H1 (cell line): ENCODE measurements around the gene DSCAM. TPM values are rescaled to one million over a fixed set of nuclear protein-coding genes. Genes with fewer than 3 reads are reported as not detected.
"Not testable (repeated sequence)": the region's sequence is repeated elsewhere in the genome, so short reads cannot be mapped to it uniquely, and the experiment has no call there.

ENCODE experiments used
- CTCF ChIA-PET: fragments of 300-600 bp; sonication (Branson Sonifier 250); formaldehyde crosslinking; loops from one replicate; lab custom pipeline; 2021; ENCODE audit not compliant: partially characterized antibody; lab: Charles Lee
- POLR2A ChIA-PET: fragments of 300-600 bp; sonication (Branson Sonifier 250); formaldehyde crosslinking; loops from one replicate; lab custom pipeline; 2021; ENCODE audit warnings: inconsistent platforms; ENCODE audit not compliant: partially characterized antibody; lab: Charles Lee
- DNase-seq, 2 experiments: peaks; one replicate each; pipeline versions ENCODE4 v3.0.0 to v3.0.0-alpha.2; 2010 to 2022; ENCODE audit warnings: low spot score in 2 of 2, low read depth in 1 of 2, mixed read lengths in 1 of 2
- FAIRE-seq: peaks from 2 replicates; lab custom pipeline; 2011; peaks lifted over from hg19 to GRCh38; lab: Jason Lieb, UNC
- H2AFZ ChIP-seq: 2 replicates; pipeline ENCODE4 v1.8.1; 2012; ENCODE audit warnings: low read length, inconsistent platforms
- H2AK5ac ChIP-seq: 2 replicates; pipeline ENCODE4 v1.6.1; 2013; ENCODE audit warnings: low read depth, low read length
- H2BK120ac ChIP-seq: replicated peaks from 2 replicates; pipeline ENCODE3; 2013; ENCODE audit warnings: low read depth, low read length, inconsistent platforms
- H2BK12ac ChIP-seq: 2 replicates; pipeline ENCODE4 v1.6.1; 2013; ENCODE audit warnings: low read depth, low read length
- H2BK15ac ChIP-seq: 2 replicates; pipeline ENCODE4 v1.6.1; 2013; ENCODE audit warnings: low read length
- H2BK20ac ChIP-seq: 2 replicates; pipeline ENCODE4 v1.6.1; 2013; ENCODE audit warnings: low read length
- H2BK5ac ChIP-seq: 2 replicates; pipeline ENCODE4 v1.6.1; 2013; ENCODE audit warnings: low read depth, low read length
- H3K14ac ChIP-seq: 2 replicates; pipeline ENCODE4 v1.6.1; 2013; ENCODE audit warnings: inconsistent platforms; ENCODE audit not compliant: insufficient read length
- H3K18ac ChIP-seq: 2 replicates; pipeline ENCODE4 v1.6.1; 2013; ENCODE audit warnings: low read length; ENCODE audit errors: extremely low read depth
- H3K23ac ChIP-seq: 2 replicates; pipeline ENCODE4 v1.6.1; 2013; ENCODE audit warnings: inconsistent platforms; ENCODE audit not compliant: insufficient read length
- H3K23me2 ChIP-seq: 2 replicates; pipeline ENCODE4 v1.6.1; 2013; ENCODE audit warnings: low read depth, low read length
- H3K27ac ChIP-seq: 2 replicates; pipeline ENCODE4 v1.6.1; 2011; ENCODE audit warnings: low read depth, low read length, inconsistent platforms
- H3K27me3 ChIP-seq, 4 experiments: replicated peaks in 1 of 4; 1 replicate in 1 of 4; 2 replicates in 3 of 4; pipeline versions ENCODE4 v1.6.1 to v1.8.1; 2011 to 2013; ENCODE audit warnings: low read length in 3 of 4, mild to moderate bottlenecking in 3 of 4, inconsistent platforms in 2 of 4, mixed read lengths in 2 of 4, moderate library complexity in 1 of 4; ENCODE audit not compliant: control insufficient read depth in 3 of 4, insufficient read depth in 3 of 4; ENCODE audit errors: extremely low read depth in 1 of 4
- H3K36me3 ChIP-seq, 4 experiments: 2 replicates each; pipeline versions ENCODE4 v1.6.1 to v1.8.1; 2011 to 2013; ENCODE audit warnings: mild to moderate bottlenecking in 4 of 4, low read length in 3 of 4, moderate library complexity in 2 of 4, control low read depth in 1 of 4, inconsistent platforms in 1 of 4; ENCODE audit not compliant: insufficient read depth in 4 of 4, control insufficient read depth in 2 of 4
- H3K4ac ChIP-seq: replicated peaks from 2 replicates; pipeline ENCODE3; 2013; ENCODE audit warnings: low read length, low read depth, mixed read lengths, inconsistent platforms; ENCODE audit not compliant: insufficient read length
- H3K4me1 ChIP-seq, 4 experiments: replicated peaks in 1 of 4; 1 replicate in 1 of 4; 2 replicates in 3 of 4; pipeline versions ENCODE4 v1.6.1 to v1.8.1; 2011 to 2013; ENCODE audit warnings: low read length in 3 of 4, inconsistent platforms in 2 of 4, mixed read lengths in 1 of 4; ENCODE audit not compliant: insufficient read depth in 4 of 4, control insufficient read depth in 3 of 4
- H3K4me2 ChIP-seq, 2 experiments: 2 replicates each; pipeline versions ENCODE4 v1.6.1 to v1.8.1; 2011 to 2013; ENCODE audit warnings: low read depth in 2 of 2, low read length in 2 of 2, control low read depth in 1 of 2, inconsistent platforms in 1 of 2, mild to moderate bottlenecking in 1 of 2; ENCODE audit not compliant: insufficient read depth in 1 of 2
- H3K4me3 ChIP-seq, 4 experiments: fragments of 200-600, 300-600 bp in 1 of 4; sonication (generic), shearing (Covaris generic), sonication (Bioruptor Twin) in 1 of 4; 2 replicates each; pipeline versions ENCODE4 v1.5.1 to v1.8.1; 2011 to 2016; ENCODE audit warnings: low read length in 4 of 4, low read depth in 3 of 4, control low read depth in 2 of 4, inconsistent platforms in 2 of 4, mild to moderate bottlenecking in 2 of 4, mixed read lengths in 1 of 4, moderate library complexity in 1 of 4; ENCODE audit not compliant: insufficient read depth in 2 of 4; ENCODE audit errors: extremely low read depth in 1 of 4
- H3K56ac ChIP-seq: replicated peaks from 2 replicates; pipeline ENCODE3; 2013; ENCODE audit warnings: low read depth, mild to moderate bottlenecking, mixed read lengths, low read length, inconsistent platforms; ENCODE audit not compliant: insufficient read length
- H3K79me1 ChIP-seq: 2 replicates; pipeline ENCODE4 v1.6.1; 2013; ENCODE audit warnings: low read depth, low read length, control low read depth
- H3K79me2 ChIP-seq, 2 experiments: 2 replicates each; pipeline versions ENCODE4 v1.6.1 to v1.8.1; 2012 to 2013; ENCODE audit warnings: low read length in 2 of 2, mild to moderate bottlenecking in 2 of 2, inconsistent platforms in 1 of 2; ENCODE audit not compliant: insufficient read depth in 2 of 2, control insufficient read depth in 1 of 2
- H3K9ac ChIP-seq, 4 experiments: replicated peaks in 1 of 4; 1 replicate in 1 of 4; 2 replicates in 3 of 4; pipeline versions ENCODE4 v1.6.1 to v1.8.1; 2011 to 2013; ENCODE audit warnings: low read depth in 3 of 4, low read length in 3 of 4, control low read depth in 2 of 4, mild to moderate bottlenecking in 2 of 4, moderate library complexity in 2 of 4, inconsistent platforms in 1 of 4; ENCODE audit errors: extremely low read depth in 1 of 4
- H3K9me3 ChIP-seq, 2 experiments: 2 replicates each; pipeline versions ENCODE4 v1.6.1 to v1.8.1; 2012 to 2013; ENCODE audit warnings: mild to moderate bottlenecking in 2 of 2, moderate library complexity in 2 of 2, control low read depth in 1 of 2, inconsistent platforms in 1 of 2, low read depth in 1 of 2, low read length in 1 of 2, mixed read lengths in 1 of 2; ENCODE audit not compliant: insufficient read depth in 2 of 2
- H4K20me1 ChIP-seq, 2 experiments: replicated peaks in 1 of 2; 2 replicates each; pipeline versions ENCODE3 to v1.8.1; 2011 to 2013; ENCODE audit warnings: inconsistent platforms in 2 of 2, low read length in 2 of 2, mild to moderate bottlenecking in 1 of 2; ENCODE audit not compliant: insufficient read depth in 2 of 2, control insufficient read depth in 1 of 2
- H4K5ac ChIP-seq: 2 replicates; pipeline ENCODE4 v1.6.1; 2013; ENCODE audit warnings: low read length, low read depth, mixed read lengths, inconsistent platforms; ENCODE audit not compliant: insufficient read length
- H4K8ac ChIP-seq: 2 replicates; pipeline ENCODE4 v1.8.0; 2013; ENCODE audit warnings: mild to moderate bottlenecking, moderate library complexity, low read length, inconsistent platforms; ENCODE audit not compliant: insufficient read depth; ENCODE audit errors: extremely low read depth
- H4K91ac ChIP-seq: replicated peaks from 2 replicates; pipeline ENCODE3; 2013; ENCODE audit warnings: low read length, mixed read lengths, inconsistent platforms; ENCODE audit not compliant: insufficient read length
- whole genome bisulfite sequencing, 2 experiments: shearing (Covaris generic) in 1 of 2; methylation state at CpG; one replicate each; pipeline versions ENCODE4 v1.1.6 to v1.1.7; 2013 to 2015; ENCODE audit warnings: low lambda C conversion rate in 2 of 2, mixed read lengths in 2 of 2, inconsistent platforms in 1 of 2, low coverage in 1 of 2, missing lambda C conversion rate in 1 of 2; ENCODE audit not compliant: insufficient replicate concordance in 2 of 2, insufficient coverage in 1 of 2, insufficient read length in 1 of 2; ENCODE audit errors: extremely low coverage in 1 of 2, missing lambda C conversion rate in 1 of 2; 5-methylcytosine and 5-hydroxymethylcytosine counted together
- polyA plus RNA-seq, 7 experiments: library from polyadenylated mRNA; depleted of rRNA in 3 of 7; stranded (reverse) in 5 of 7; unstranded in 2 of 7; fragments of >200 nt in 5 of 7; fragments of 200-250 nt in 2 of 7; gene quantifications; 1 replicate in 5 of 7; 2 replicates in 1 of 7; 4 replicates in 1 of 7; pipeline versions ENCODE4 v1.2.1 to v1.2.3, GENCODE V29; 2011 to 2013; ENCODE audit warnings: missing spikeins in 2 of 7, mixed read lengths in 2 of 7
- total RNA-seq: library from RNA; stranded (reverse); fragmentation: NEBNext Ultra II Directional; extraction: Animal tissue kit (Norgen Biotek cat#: 25700); gene quantifications from 2 replicates; pipeline ENCODE4 v1.2.1, GENCODE V29; 2021

DSCAM gene
- total and polyA plus RNA-seq, 2 of the 8 experiments (the other 6 are each of a cell fraction or from before 2014, with no cell fraction given), result 0.02 to 0.15 TPM

DNA sequence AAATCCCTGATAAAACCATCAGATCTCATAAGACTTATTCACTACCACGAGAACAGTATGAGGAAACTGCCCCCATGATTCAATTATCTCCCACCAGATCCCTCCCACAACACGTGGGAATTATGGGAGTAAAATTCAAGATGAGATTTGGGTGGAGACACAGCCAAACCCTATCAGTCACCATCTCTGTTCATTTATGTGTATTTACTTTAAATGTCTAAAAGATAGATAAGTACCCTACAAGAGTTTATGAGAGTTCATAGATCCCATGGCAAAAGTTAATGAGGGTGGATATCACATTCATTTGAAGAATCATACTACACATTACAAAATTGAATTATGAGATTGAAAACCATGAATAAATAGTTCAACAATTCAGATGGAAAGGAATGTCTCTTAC lies 526.2 kb downstream of the DSCAM start:
- H2AFZ ChIP-seq, H2BK20ac ChIP-seq, H3K9ac ChIP-seq, H4K5ac ChIP-seq, H3K79me1 ChIP-seq, H2AK5ac ChIP-seq, H2BK120ac ChIP-seq, FAIRE-seq, H4K20me1 ChIP-seq, H3K36me3 ChIP-seq, H3K4me3 ChIP-seq, H4K91ac ChIP-seq, H3K4me1 ChIP-seq, CTCF ChIA-PET, POLR2A ChIA-PET, H3K23me2 ChIP-seq, H2BK12ac ChIP-seq, H3K14ac ChIP-seq, H2BK5ac ChIP-seq, H3K27ac ChIP-seq, H3K18ac ChIP-seq, H3K4me2 ChIP-seq, H3K56ac ChIP-seq, H4K8ac ChIP-seq, H3K79me2 ChIP-seq, H3K27me3 ChIP-seq, H2BK15ac ChIP-seq, DNase-seq, H3K4ac ChIP-seq, H3K23ac ChIP-seq, H3K9me3 ChIP-seq: not testable (repeated sequence)
- 87% methylated on average over 2 of the region's 2 CpGs; no CpG with 5 or more reads in 1 of the 2 experiments for WGBS, 2 experiments
